ENCODE measurements around the gene MAP1S. TPM values are rescaled to one million over a fixed set of nuclear protein-coding genes. Genes with fewer than 3 reads are reported as not detected.

The MAP1S gene, protein sequence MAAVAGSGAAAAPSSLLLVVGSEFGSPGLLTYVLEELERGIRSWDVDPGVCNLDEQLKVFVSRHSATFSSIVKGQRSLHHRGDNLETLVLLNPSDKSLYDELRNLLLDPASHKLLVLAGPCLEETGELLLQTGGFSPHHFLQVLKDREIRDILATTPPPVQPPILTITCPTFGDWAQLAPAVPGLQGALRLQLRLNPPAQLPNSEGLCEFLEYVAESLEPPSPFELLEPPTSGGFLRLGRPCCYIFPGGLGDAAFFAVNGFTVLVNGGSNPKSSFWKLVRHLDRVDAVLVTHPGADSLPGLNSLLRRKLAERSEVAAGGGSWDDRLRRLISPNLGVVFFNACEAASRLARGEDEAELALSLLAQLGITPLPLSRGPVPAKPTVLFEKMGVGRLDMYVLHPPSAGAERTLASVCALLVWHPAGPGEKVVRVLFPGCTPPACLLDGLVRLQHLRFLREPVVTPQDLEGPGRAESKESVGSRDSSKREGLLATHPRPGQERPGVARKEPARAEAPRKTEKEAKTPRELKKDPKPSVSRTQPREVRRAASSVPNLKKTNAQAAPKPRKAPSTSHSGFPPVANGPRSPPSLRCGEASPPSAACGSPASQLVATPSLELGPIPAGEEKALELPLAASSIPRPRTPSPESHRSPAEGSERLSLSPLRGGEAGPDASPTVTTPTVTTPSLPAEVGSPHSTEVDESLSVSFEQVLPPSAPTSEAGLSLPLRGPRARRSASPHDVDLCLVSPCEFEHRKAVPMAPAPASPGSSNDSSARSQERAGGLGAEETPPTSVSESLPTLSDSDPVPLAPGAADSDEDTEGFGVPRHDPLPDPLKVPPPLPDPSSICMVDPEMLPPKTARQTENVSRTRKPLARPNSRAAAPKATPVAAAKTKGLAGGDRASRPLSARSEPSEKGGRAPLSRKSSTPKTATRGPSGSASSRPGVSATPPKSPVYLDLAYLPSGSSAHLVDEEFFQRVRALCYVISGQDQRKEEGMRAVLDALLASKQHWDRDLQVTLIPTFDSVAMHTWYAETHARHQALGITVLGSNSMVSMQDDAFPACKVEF
- total RNA-seq: 24.6 and 50.7 TPM in 2 replicates

GRCh38 chr19:17718947-17719711 lies at the start of gene MAP1S:
Gene MAP1S (plus strand): TSS chr19:17719480. CDS start chr19:17719503, 23 bp downstream.

GRCh38 chr19:17687857-17688784 lies 31.2 kb upstream of the MAP1S start, which contains the start of gene UNC13A:
Gene UNC13A (minus strand): TSS chr19:17688354. CDS start chr19:17688199, 155 bp downstream.

GRCh38 chr19:17751103-17751911 lies 32.0 kb downstream of the MAP1S start, which contains the start of gene FCHO1:
Gene FCHO1 (plus strand): TSS chr19:17751477. CDS start chr19:17755165, 3,688 bp downstream.

Other genes with a start within 250 kb of the MAP1S start
- gene SLC27A1, start 249.0 kb upstream of the MAP1S start, total RNA-seq: 7.8 and 9.6 TPM in 2 replicates
- gene PGLS, start 207.8 kb upstream of the MAP1S start, total RNA-seq: 47.3 and 53.9 TPM in 2 replicates
- gene COLGALT1, start 163.8 kb upstream of the MAP1S start, total RNA-seq: 72.8 and 87.1 TPM in 2 replicates
- under 0.01 TPM in 1 of 2 replicates, not detected in the other for gene UNC13A, start 31.1 kb upstream of the MAP1S start, total RNA-seq
- gene FCHO1, start 32.0 kb downstream of the MAP1S start, total RNA-seq: 0.65 and 1.1 TPM in 2 replicates
- not detected in 2 replicates for gene B3GNT3, start 75.7 kb downstream of the MAP1S start, total RNA-seq
- not detected in 2 replicates for gene INSL3, start 102.0 kb downstream of the MAP1S start, total RNA-seq
- gene JAK3, start 128.5 kb downstream of the MAP1S start, total RNA-seq: 1.6 and 5.0 TPM in 2 replicates
- 858 and 936 TPM in 2 replicates for gene RPL18A, start 140.4 kb downstream of the MAP1S start, total RNA-seq
- gene SLC5A5, start 152.5 kb downstream of the MAP1S start, total RNA-seq: not detected in 2 replicates
- 46.1 and 54.0 TPM in 2 replicates for gene CCDC124, start 213.5 kb downstream of the MAP1S start, total RNA-seq
- not detected in 2 replicates for gene KCNN1, start 247.6 kb downstream of the MAP1S start, total RNA-seq

All from epithelial cell of umbilical artery (primary cell).